Epithelial cell of esophagus (primary cell): Measurements from ENCODE around the gene CACYBP.
"Not testable (repeated sequence)": the region's sequence is repeated elsewhere in the genome, so short reads cannot be mapped to it uniquely, and the experiment has no call there.

Experiments used
- DNase-seq: peaks from one replicate; pipeline ENCODE4 v3.0.0; 2010; ENCODE audit warnings: low read depth
- H3K4me3 ChIP-seq: 2 replicates; pipeline ENCODE4 v1.5.1; 2011; ENCODE audit warnings: mild to moderate bottlenecking, low read length, control low read depth
- TF ChIP-seq, protein P1 (sequence below): IDR thresholded peaks from 2 replicates; pipeline ENCODE4 v1.5.1; 2011; ENCODE audit warnings: low read depth, mild to moderate bottlenecking, low read length, control low read depth, inconsistent platforms; ENCODE audit not compliant: insufficient read depth; ENCODE audit errors: missing control alignments

CACYBP gene

DNA sequence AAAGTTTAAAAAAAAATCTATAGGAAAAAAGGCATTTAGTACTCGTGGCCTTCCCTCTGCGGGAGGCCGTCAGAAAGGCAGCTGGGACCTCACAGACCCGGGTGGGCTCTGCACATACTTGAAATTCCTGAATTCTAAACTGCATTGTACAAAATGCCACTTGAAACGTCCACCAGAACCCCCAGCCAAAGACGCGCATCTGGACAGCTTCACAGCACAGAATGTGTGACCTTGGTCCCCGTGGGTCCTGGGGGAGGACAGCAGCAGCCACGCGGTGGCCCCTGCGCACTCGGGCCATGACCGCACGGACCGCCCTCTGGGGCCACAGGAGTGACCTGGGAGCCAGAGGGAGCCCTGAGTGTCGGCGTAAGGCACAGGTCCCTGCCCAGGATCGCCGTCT lies 44.1 kb downstream of the CACYBP start:
- H3K4me3 ChIP-seq = no peak overlapping the region
- TF ChIP-seq, protein P1, sequence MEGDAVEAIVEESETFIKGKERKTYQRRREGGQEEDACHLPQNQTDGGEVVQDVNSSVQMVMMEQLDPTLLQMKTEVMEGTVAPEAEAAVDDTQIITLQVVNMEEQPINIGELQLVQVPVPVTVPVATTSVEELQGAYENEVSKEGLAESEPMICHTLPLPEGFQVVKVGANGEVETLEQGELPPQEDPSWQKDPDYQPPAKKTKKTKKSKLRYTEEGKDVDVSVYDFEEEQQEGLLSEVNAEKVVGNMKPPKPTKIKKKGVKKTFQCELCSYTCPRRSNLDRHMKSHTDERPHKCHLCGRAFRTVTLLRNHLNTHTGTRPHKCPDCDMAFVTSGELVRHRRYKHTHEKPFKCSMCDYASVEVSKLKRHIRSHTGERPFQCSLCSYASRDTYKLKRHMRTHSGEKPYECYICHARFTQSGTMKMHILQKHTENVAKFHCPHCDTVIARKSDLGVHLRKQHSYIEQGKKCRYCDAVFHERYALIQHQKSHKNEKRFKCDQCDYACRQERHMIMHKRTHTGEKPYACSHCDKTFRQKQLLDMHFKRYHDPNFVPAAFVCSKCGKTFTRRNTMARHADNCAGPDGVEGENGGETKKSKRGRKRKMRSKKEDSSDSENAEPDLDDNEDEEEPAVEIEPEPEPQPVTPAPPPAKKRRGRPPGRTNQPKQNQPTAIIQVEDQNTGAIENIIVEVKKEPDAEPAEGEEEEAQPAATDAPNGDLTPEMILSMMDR = no peak
- no peak for DNase-seq

DNA sequence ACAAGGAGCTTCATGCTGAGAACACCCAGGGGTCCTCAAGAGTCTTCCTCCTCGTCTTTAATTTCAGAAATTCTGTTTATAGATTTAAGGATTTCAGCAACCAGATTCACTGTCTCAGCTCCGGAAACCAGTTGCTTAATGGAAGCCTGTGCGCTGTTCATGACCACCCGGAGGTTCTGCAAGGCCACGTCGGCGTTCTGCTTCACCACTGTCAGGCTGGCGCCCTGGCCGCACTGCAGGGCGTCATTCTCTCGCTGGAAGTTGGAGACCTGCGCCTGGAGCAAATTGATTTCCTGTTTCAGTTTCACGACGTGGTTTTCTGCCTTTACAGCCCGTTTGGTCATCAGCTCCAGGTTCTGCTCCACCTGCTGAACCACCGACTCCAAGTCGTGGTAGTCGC lies 44.8 kb downstream of the CACYBP start:
- not testable (repeated sequence) for DNase-seq, H3K4me3 ChIP-seq

DNA sequence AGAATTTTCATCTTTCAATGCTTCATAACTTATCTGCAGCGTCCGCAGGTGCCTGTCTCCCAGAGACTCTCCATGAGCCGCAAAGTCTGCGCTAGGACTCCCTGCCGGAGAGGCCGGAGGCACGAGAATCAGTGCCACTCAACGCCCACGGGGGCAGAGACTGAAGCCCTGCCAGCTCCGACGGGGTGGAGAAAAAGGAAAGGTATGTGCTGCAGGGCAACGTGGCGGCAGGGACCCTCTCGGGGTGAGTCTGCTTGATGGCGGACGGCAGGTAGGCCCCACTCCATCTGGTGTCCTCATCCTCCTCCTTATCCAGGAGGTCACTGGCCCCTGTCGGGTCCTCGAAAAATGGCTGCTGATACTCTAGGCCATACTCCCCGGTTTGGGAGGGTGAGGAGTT lies 45.4 kb downstream of the CACYBP start:
- no peak for DNase-seq
- TF ChIP-seq, protein P1 = no peak

DNA sequence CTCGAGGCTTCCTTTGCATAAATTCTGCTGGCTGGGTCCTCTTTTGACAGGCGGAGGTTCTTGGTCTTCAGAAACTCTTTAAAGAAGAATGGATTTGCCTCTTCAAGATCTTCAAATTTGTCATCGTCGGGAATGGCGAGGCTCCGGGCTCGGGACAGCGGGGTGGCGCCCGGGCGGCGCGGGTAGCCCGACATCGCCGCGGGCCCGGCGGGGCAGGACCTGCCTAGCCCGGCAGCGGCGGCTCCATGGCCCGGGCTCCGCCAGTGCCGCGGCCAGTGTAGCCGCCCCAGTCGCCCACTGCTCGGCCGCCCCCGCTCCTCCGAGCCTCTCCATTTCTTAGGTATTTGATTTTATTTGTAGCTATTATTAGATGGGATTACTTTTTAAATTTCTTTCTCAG lies 45.8 kb downstream of the CACYBP start:
- no peak for DNase-seq
- TF ChIP-seq, protein P1 = no peak
- no peak overlapping the region for H3K4me3 ChIP-seq

More for the DNA sequence above, 45.4 kb downstream of the CACYBP start:
- no peak overlapping the region for H3K4me3 ChIP-seq

DNA sequence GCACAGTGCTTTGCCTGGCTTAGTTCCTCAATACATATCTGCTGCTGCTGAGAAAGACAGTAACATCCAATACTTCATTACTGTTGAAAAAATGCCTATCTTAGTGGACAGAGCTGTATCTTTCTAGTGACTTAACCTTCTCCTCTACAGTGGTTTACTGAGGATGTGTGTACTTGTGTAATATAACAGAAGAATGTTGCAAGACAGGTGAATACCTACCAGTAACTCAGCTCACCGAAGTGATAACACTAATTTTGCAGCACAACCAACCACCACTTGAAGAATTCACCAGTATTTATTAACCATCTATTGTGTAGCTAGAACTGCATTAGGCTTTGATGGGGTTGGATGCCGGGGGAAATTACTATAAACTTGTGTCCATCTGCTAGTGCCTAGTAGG lies 51.2 kb downstream of the CACYBP start:
- no peak overlapping the region for H3K4me3 ChIP-seq
- TF ChIP-seq, protein P1 = no peak
- DNase-seq = no peak

DNA sequence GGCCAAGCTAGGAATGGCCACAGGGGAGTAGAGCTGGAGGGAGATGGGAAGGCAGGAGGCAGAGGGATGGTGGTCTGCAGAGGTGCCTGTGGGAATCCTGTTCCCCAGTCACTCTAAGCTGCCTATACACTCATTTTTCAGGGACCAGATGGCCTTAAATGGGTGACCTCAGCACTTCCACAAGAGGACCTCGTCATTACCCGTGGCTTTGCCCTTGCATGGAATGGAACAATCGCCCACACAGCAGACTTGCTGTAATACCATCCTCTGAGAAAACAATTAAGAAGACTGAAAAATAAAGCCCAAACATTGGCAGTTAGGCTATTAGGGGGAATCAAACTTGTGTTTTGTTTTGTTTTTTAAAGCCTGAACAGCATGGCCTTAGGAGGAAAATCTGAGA lies 55.0 kb downstream of the CACYBP start:
- TF ChIP-seq, protein P1 = no peak
- no peak overlapping the region for H3K4me3 ChIP-seq
- DNase-seq = no peak
